ENCODE data around the gene IQSEC2.

The IQSEC2 gene

DNA sequence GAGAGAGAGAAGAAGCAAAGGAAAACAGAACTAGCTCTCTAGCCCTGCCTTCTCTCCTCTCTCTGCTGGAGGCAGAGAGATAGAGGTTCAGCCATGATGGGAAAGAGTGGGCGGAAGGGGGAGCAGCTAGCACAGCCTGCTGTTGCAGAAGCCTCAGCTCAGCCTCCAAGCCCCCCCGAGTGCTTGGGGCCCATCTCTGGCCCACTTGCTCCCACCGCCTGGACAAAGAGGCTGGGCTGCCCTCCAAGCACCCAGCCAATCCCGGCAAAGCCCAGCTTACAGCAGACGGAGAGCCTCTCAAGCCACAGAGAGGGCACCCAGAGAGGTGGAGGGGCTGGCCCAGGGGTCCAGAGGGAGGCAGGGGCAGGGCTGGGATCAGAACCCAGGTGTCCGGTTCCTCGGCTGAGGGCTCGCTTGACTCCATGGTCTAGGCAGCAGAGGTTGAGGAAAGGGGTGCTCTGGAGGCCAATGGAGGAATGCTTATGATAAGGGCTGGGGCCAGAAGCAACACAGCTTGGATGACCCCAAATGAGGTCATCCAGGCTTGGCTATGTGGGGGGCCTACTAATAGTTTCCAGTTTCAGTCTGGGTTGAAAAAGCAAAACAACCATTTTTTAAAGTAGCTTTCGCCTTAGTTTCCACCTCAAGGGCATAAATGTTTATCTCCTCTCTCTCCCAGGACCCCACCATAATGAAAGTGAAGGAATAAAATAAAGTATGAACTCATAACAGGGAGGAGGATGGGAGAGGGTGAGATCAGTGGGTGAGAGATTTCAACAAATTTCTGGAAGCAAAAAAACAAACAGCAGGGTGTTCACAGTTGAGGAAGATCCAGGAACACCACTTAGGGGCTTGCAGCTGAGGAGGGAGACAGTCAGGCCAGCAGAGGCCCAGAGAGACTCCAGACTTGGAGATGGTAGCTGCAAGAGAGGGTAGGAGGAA lies 24.9 kb upstream of the IQSEC2 start:
- in situ Hi-C loops (cut with MboI; ENCODE audit: low sequenced_read_pairs): loop anchor here (25.0 kb wide), 1 partner anchor 281 kb away; no protein-coding TSS in a partner anchor

DNA sequence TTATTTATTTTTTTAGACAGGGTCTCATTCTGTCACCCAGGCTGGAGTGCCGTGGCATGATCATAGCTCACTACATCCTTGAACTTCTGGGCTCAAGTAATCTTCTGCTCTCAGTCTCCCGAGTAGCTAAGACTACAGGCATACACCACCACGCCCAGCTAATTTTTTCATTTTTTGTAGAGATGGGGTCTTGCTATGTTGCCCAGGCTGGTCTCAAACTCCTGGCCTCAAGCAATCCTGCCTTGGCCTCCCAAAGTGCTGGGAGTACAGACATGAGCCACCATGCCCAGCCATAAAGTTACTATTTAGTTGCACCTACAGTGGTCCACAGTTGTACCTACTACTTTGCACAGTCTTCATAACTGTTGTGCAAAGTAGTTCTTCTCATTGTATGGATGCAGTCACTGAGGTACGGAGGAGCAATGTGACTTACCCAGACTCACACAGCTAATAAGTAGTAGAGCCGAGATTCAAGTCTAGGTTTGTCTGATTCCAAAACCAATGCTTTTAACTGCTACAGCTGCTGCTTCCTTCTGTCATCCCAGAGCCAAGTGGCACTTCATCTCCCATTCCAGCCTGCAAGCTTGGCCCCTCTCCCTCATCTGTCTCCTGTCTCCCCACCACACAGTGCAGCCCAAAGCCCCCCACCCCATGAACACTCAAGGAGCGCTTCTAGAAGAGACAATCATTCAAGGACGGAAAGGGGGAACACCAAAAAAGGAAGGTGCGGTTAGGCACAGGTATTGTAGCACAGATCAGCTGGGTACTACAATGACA lies 24.0 kb upstream of the IQSEC2 start:
- in situ Hi-C loops (cut with MboI; ENCODE audit: low sequenced_read_pairs): loop anchor here (25.0 kb wide), 1 partner anchor 282 kb away; no protein-coding TSS in a partner anchor

DNA sequence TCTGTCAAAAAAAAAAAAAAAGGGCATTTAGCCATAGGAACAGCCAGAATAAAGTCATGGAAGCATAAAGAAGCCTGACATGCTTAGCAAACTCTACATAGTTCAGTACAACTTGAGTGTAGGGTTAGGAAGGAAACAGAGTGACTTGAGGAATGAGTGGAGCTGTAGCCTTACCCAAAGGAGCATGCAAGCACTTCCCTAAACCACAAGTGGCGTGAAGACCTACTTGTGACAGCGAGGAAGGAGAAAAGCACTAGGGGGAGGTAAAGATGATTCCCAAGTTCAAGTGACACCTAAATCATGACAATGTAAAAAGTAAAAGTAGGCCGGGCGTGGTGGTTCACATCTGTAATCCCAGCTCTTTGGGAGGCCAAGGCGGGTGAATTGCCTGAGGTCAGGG lies 21.8 kb upstream of the IQSEC2 start:
- in situ Hi-C loops (cut with MboI; ENCODE audit: low sequenced_read_pairs): loop anchor here (25.0 kb wide), 1 partner anchor 284 kb away; no protein-coding TSS in a partner anchor

DNA sequence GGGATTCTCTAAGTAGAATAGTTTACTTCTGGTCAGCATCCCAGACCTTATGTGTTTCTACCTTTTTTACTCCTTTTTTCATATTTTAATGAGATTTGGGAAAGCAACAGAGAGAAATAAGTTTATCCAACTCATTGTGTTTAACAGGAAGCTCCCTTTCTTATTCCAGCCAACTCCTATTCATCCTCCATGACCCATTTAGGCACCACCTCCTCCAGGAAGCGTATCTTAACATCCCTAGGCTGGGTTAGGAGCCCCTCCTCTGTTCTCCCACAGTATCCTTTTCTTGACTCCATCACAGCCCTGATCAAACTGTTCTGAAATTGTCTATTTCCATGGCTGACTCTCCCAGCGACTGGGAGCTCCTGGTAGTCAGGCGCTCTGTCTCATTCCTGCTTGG lies 18.8 kb upstream of the IQSEC2 start:
- in situ Hi-C loops (cut with MboI; ENCODE audit: low sequenced_read_pairs): loop anchor here (25.0 kb wide), 1 partner anchor 287 kb away; no protein-coding TSS in a partner anchor

DNA sequence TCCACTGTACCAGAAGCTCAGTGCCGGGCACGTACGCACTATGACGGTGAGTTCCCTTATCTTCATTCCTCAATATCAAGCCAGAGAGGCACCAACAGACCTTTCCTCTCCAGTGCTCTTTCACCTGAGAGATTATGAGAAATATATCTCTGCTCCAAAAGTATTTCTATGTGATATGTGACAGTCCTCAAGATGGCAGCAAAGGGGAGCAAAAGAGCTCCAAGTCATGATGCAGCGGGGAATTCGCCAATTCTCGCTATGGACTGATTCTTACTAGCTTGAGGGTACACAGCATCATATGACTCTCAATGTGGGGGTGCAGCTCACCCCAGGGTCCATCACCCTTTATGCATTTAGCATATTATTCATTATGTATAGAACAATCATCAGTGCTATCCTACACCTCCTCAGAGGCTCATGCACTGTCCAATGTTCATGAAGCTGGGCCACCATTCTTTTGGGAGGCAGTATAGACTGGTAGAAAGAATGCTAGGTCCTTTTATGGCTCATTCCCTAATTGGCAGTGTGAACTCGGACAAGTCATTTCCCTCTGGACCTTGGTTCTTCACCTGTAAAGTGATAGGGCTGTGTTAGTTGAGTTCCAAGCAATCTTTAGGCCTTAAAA lies 12.8 kb upstream of the IQSEC2 start:
- in situ Hi-C loops (cut with MboI; ENCODE audit: low sequenced_read_pairs): no loop called here

DNA sequence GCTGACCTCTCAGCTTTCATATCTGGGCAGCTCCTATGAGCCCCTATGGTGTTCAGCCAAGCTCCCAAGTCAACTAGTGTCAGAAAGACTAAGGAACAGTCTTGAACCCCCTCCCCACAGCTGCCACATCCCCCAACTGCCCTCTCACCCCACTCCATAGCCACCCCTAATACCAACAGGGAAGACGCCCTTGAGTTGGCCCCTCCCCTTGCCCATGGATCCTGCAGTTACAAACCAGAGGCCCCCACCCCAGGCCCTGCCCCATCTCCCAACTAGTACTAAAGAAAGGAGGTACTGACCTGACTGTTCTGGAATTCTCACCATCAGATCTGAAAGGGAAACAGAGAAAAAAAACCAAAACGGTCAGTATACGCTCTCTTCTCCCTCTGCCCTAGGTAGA lies 10.2 kb upstream of the IQSEC2 start:
- in situ Hi-C loops (cut with MboI; ENCODE audit: low sequenced_read_pairs): no loop called here

DNA sequence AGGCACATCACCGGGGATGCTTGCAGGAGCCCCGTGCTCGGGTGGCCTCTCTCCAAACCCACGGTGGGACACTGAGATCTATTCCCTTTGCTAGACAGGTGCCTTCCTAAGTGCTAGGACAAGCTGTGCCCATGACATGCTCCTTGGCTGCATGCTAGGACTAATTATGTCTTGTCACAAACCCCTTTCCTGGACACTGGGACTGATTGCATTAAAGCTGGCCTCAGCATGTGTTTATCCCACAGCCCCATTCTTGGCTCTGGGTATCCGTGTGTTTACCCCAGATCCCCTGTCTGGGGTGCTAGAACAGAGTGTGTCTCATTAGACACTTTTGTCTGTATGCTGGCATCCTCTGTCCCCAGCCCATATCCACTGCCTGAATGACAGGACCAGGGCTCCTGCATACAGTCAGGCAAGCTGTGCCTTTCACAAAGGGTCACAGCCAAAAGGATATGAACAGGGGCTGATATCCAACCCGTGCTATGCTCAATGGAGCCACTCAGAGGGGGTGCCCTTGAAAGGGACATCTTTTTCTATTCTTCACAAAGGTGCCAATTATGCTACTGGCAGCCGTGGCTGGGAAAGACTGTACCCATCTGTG lies 9.2 kb upstream of the IQSEC2 start:
- in situ Hi-C loops (cut with MboI; ENCODE audit: low sequenced_read_pairs): no loop called here

DNA sequence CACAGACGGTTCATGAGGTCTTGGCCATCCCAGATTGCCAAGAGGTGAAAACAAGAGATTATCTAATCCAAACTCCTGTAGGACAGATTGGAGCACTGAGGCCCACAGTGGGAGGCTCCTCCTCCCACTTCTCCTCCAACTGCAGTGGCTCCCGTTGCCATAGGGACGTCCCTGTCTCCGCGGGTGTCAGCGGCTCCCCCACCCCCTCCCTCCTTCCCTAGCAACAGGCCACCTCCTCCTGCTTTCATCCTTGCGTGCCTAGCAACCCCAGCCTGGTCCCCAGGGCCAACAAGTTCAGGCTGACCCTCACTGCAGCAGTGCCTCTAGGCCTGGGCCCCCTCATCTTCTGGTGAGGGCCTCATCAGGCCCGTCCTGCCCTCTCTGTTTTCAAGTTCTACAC lies 6.8 kb upstream of the IQSEC2 start:
- in situ Hi-C loops (cut with MboI; ENCODE audit: low sequenced_read_pairs): no loop called here

DNA sequence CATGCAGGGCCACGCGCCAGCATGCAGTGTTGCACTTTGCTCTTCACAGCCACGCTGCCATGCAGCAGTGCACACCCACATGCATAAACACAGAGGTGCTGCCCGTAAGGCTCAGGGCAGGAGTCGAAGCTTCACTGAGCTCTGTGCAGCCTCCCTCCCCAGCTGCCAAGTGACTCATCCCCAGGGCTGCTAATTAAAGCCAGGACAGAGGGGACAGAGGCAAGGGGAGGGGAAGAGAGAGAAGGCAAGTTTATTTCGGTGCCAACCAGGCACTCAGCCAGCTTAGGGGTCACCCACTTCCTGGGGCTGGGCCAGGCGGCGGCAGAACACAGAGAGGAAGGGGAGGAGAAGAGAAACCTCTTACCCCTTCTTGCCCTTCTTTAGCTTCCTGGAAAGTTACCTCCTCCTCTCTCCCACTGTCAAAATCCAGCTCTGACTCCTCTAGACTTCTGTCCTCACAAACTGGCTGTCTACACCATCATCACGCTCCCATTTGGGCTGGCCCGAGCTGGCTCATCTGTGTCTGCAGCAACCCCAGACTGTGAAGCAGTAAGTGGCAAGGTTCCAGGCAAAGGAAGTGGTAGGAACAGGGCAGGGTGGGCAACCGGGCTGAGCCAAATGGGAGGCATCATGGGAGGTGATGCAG lies 6.2 kb upstream of the IQSEC2 start:
- in situ Hi-C loops (cut with MboI; ENCODE audit: low sequenced_read_pairs): no loop called here

DNA sequence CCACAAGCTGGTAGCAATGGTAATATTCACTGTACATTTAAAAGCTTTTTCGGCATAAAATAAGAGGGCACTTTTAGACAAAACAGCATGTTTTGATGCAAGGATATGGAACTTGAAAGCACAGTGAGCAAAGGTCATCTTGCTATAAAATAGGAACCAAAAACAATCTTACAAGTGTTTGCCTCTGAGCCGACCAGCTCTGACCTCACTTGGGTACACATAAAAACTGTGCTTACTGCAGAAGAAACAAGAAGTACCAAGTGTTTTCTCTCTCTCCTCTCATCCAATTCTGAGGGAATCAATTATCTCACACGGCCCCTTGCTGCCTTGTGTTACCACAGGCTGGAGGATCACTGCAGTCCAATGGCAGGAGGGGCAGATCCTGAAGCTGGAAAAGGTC lies 4.8 kb upstream of the IQSEC2 start:
- in situ Hi-C loops (cut with MboI; ENCODE audit: low sequenced_read_pairs): no loop called here

DNA sequence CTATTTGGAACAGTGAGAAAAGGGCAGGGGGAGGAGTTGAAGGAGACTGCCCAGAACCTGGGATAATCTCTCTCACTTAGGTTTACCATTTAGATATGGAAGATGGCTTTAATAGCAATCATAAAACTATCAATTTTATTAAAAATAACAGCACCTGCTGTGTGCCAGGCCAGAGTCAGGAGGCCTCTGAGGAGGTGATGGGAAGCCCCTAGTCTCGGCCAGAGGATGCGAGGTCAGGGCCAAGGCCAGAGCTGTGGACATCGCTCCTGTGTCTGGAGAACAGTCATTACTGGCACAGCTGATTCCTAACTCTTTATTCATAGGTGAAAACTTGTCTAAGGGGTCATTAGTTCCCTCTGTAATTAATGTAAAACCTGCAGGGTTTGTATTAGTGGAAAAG lies 4.2 kb upstream of the IQSEC2 start:
- in situ Hi-C loops (cut with MboI; ENCODE audit: low sequenced_read_pairs): no loop called here

DNA sequence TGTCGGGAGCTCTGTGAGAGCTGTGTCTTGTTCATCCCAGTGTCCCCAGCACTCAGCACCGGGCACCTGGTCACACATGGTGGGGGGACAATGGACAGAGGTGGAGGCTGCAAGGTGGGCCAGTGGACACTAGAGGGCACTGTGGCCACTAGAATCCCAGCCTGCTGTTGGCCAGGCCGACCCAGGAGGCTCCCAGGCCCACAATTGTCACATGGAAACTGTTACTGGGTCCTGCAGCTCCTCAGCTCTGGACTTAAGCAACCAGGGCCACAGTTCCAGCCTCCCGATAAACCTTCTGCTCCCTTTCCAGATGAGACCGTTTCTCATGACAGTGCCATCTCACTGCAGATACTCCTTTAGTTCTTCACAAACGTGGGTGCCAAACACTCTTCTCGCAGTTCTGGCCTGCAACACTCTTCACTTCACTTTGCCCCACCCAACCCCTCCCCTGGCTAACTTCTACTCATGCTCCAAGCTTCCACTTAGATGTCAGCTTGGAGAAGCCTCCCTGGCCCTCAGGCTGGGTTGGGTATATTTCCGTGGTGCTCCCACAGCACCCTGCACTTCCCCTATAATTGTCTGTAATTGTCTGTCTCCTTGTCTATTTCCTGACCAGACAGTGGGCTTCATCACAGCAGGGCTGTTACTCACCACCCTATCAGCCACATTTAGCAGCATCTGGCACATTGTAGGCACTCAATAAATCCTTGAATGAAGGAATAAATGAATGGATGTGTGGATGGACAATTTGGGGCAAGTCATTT lies 3.5 kb upstream of the IQSEC2 start:
- in situ Hi-C loops (cut with MboI; ENCODE audit: low sequenced_read_pairs): no loop called here

DNA sequence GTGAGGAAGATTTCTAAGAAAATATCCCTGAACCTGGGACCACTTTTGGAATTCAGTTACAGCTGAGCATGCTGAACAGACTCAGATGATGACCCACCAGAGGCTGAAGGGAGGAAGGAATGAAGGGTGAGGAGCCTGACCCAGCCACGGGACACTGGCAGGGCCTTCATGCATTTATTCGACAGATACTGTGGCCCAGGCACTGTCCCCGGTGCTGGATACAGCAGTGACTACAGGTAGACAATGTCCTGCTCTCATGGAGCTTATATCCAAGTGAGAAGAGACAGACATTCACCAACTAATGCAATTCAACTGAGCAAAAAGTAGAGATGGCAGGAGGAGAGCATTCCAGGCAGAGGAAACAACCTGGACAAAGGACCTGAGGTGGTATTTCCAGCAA lies 2.2 kb upstream of the IQSEC2 start:
- in situ Hi-C loops (cut with MboI; ENCODE audit: low sequenced_read_pairs): no loop called here

DNA sequence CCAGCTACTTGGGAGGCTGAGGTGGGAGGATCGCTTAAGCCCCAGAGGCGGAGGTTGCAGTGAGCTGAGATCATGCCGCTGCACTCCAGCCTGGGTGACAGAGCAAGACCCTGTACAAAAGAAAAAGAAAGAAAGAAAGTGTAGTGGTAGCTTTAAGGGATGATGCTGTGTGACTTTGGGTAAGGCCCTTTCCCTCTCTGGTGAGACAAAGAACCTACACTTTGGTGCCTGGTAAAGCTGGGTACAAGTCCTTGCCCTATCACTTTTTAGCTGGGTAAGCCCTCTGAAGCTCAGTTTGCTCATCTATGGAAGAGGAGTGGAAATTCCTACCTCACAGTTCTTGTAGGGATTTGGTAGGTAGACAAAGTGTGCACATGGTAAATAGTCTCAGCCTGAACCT lies 1.7 kb upstream of the IQSEC2 start:
- in situ Hi-C loops (cut with MboI; ENCODE audit: low sequenced_read_pairs): no loop called here

DNA sequence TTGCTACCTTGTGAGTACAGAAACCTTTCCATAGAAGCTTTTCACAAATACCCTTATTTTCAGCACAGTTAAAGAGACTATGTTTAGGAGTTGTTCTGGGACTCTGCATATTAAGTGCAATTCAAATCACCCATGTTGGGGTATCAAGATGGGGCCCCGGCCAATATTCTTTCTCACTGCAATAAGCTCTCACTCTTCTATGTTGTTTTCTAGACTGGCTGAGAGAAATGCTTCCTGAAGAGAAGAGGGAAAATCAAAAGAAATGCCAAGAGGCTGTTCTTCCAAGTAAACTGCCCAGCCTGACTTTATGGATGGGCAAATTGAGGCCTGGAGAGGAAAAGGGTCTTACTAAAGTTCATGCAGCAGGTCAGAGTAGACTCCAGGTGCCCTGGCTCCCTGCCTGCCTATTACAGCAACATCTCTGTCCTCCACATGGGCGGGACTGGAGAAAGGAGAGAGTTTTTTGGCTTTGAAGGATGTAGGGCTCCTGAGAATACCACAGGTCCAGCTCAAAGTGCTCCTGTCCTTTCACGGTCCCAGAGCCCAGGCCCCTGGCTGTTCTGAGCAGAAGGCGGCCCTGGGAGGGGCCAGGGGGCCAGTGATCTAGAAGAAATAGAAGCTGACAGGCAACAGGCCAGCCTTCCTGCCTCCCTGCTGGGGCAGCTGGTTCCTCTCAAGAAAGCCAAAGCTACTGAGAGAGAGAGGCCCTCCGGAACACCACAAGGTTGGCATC lies 745 bp upstream of the IQSEC2 start:
- in situ Hi-C loops (cut with MboI; ENCODE audit: low sequenced_read_pairs): no loop called here

DNA sequence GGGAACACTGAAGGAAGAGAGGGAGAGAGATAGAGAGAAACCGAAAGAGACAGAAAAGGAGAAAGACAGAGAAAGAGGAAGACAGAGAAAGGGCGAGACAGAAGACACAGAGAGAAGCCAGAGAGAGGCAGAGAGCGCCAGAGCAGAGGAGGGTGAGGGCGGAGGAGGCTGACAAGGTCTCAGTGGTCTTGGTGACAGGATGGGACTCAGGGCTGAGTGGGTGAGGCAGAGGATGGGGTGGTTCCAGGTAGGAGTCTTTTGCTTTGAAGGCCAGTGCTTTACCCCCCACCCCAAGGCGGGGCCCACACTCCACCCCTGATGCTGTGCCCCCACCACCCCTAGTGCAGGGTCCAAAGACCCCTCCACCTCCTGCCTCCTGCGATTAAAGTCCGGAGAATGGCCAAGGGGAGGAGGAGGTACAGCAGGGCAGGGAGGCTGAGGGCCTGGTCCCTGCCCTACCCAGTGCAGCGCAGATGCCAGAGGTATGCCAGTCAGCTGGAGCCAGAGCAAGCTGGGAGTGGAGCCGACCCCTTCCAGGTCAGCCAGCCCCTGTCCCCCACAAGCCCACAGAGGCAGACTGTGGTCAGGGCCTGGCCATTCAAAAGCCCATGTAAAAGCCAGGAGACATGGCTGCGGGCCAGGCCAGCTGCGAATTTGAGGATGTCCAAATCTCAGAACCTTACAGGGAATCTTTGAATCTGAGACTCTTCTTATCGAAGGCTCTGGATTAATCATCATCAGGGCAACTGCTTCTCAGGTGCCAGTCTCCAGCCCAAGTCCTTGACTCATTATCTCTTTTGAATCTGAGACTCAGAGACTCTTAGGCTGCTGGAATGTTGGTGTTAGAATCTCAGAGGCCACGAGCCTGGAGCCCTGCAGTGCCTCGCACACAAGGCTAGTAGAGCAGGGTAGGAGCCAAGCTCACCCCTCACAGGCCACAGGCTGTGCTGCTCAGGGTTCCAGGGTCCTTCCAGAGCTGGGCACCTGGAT lies 758 bp downstream of the IQSEC2 start:
- in situ Hi-C loops (cut with MboI; ENCODE audit: low sequenced_read_pairs): no loop called here

DNA sequence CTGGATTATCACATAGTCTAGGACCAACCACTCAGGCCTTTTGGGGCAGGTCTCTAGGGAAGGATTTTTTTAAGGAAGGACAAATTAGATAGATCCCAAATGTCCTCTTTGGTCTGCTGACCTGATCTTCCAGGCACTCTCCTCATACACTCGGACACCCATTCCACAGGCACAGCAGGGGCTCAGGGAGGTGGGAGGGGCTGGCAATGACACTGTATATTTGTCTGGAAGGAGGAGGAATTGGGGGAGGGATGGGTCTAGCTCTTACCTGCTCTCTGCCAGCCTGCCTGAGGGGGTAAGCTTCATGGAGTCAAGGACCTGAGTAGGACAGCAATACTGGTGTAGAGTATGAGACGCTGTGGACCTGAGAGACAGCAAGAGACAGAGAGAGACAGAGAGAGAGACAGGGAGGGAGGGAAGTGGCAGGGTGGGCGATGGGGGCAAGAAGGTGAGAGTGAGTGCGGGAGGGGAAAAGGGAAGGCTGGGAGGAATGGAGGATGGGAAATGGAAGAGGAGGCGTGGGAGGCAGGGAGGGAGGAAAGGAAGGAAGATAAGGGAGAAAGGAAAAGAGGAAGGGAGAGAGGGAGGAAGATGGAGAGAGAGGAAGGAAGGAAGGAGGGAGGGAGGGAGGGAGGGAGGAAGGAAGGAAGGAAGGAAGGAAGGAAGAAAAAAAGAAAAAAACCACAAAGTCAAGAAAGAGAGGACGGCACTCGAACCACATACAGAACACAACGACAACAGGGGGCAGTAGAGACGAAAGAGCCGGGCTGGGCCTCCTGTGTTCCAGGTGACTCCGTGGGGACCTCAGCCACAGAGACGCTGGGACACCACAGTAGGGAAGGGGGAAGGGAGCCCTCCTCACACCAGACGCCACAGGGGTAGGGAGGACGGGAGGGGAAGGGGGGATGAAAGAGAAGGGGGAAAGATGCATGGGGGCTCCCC lies 1.8 kb downstream of the IQSEC2 start:
- in situ Hi-C loops (cut with MboI; ENCODE audit: low sequenced_read_pairs): no loop called here
